ENCODE measurements around the gene MYBPHL.
A peak's percentile ranks its signal among the peaks of the same experiment; 100 is the strongest.

Gene MYBPHL

DNA sequence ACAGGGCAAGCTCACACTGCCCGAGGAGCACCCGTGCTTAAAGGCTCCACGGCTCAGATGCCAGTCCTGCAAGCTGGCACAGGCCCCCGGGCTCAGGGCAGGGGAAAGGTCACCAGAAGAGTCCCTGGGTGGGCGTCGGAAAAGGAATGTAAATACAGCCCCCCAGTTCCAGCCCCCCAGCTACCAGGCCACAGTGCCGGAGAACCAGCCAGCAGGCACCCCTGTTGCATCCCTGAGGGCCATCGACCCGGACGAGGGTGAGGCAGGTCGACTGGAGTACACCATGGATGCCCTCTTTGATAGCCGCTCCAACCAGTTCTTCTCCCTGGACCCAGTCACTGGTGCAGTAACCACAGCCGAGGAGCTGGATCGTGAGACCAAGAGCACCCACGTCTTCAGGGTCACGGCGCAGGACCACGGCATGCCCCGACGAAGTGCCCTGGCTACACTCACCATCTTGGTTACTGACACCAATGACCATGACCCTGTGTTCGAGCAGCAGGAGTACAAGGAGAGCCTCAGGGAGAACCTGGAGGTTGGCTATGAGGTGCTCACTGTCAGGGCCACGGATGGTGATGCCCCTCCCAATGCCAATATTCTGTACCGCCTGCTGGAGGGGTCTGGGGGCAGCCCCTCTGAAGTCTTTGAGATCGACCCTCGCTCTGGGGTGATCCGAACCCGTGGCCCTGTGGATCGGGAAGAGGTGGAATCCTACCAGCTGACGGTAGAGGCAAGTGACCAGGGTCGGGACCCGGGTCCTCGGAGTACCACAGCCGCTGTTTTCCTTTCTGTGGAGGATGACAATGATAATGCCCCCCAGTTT, 56.1 kb downstream of the MYBPHL start:
- no peak for DNase-seq

- peak; percentile 6 for DNase-seq
These were observed 57.0 kb downstream of the MYBPHL start for GRCh38 chr1:109249654-109250401.

- DNase-seq: peak; percentile 79
These were observed 57.8 kb downstream of the MYBPHL start, which contains the start of gene CELSR2 for GRCh38 chr1:109248797-109249629. Gene CELSR2, plus strand, starts transcription at chr1:109249539. Its CDS starts 541 bp downstream, at chr1:109250080.

- DNase-seq: no peak
These were observed 58.4 kb downstream of the MYBPHL start for GRCh38 chr1:109248444-109248796.

DNA sequence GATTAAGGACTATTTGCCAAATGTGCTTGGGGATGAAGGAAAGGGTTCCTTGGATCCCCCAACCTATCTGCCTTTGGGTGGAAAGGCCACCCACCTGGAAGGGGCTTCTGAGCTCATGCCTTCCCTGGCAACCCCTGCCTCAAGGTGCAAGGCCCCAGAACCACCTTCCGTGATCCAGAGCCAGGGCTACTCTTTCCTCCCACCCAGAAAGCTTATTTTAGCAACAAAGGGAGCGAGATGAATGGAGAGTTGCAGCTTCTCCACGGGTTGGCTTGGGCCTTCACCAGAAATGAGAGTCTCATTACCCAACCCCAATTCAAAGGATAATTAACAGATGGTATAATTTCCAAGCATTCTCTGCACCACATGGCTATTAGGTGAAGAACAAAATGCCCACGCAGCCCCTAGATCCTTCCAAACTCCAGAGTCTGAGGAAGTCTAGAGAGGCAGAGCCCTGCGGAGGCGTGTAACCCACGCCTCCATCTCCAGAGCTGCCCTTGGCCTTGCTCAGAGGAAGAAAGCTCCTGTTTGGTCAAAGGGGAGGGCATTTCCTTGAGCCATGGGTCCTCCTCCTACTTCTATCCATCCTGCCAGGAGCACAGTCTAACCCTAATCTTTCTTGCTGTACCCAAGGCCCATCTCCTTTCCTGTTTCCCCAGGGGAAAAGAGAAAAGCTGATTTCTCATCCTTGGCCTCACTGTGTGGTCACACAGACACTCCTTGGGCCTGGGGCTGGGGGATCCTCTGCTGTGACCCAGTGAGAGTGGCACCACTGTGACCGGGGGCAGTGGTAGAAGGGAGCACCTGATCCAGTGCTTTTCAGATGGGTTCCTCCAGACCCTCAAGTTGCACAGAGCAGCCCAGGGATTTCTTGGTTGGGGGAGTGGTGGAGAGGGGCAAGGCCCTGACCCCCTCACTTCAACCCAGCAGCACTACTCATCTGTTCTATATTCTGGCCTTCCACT, 59.1 kb downstream of the MYBPHL start:
- no peak for DNase-seq

- no peak for DNase-seq
These were observed 60.7 kb downstream of the MYBPHL start for GRCh38 chr1:109246141-109246551.

GRCh38 chr1:109243860-109244552, 62.8 kb downstream of the MYBPHL start:
- DNase-seq: no peak

DNA sequence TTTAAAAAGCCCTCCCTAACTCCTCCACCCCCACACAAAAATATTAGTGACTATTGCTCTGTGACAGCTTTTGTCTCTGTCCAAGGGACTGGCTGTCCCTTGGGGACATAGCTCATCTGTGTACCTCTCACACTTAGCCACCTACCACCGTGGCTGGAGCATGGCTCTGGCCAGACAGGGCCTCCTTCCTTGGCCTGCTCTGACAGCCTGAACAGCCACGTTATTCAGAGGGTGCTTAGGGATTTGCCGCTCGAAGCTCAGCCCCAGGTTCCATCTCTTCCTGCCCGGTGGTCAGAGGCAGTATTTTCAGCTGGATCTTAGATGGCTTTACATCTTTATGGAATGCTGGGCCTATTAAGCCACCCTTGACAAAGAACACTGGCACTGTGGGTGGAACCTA, 63.6 kb downstream of the MYBPHL start:
- DNase-seq: no peak

- DNase-seq: no peak
These were observed 64.4 kb downstream of the MYBPHL start for GRCh38 chr1:109242387-109242786.

All from OCI-M1 (cell line).